HCT116 (cell line): ENCODE measurements around the gene ACSF2. TPM values are rescaled to one million over a fixed set of nuclear protein-coding genes. Genes with fewer than 3 reads are reported as not detected.

ENCODE experiments used
- ATAC-seq: fragments of 200-7000 bp; cut with Tn5 transposase; 2 replicates; pipeline ENCODE4 v1.9.1; 2020; ENCODE audit warnings: mild to moderate bottlenecking, moderate library complexity
- BruUV-seq: library from RNA; stranded (reverse); fragments of 400-500 nt; replicated peaks from 2 replicates; lab custom pipeline; 2021; lab: Mats Ljungman, UMichigan
- CTCF ChIA-PET: fragments of 300-600 bp; sonication (Branson Sonifier 250); formaldehyde crosslinking; loops from one replicate; lab custom pipeline; 2021; ENCODE audit warnings: antibody characterized with exemption; lab: Charles Lee
- POLR2A ChIA-PET: fragments of 300-600, 350-600 bp; sonication (Branson Sonifier 250); formaldehyde crosslinking; loops from one replicate; lab custom pipeline; 2021; ENCODE audit warnings: antibody characterized with exemption; lab: Charles Lee
- RAD21 ChIA-PET, 2 experiments: fragments of 300-600 bp; sonication (Branson Sonifier 250); formaldehyde crosslinking; loops; one replicate each; lab custom pipeline; 2023; ENCODE audit warnings: low total read pairs in 2 of 2; ENCODE audit not compliant: uncharacterized antibody in 2 of 2, unreplicated experiment in 2 of 2, low non-redundant PET in 1 of 2; lab: Charles Lee
- DNase-seq: peaks from one replicate; pipeline ENCODE4 v3.0.0-alpha.2; 2010; ENCODE audit warnings: low read depth, low spot score
- H2AFZ ChIP-seq: fragments of 200-600 bp; shearing (Covaris generic), sonication (generic); 2 replicates; pipeline ENCODE4 v1.6.1; 2017; ENCODE audit warnings: low read depth, mixed run types, mixed read lengths, antibody characterized with exemption, low read length; ENCODE audit not compliant: poor library complexity, severe bottlenecking
- H3K27ac ChIP-seq: 2 replicates; pipeline ENCODE4 v1.5.1; 2012; ENCODE audit warnings: low read depth, low read length
- H3K27me3 ChIP-seq: fragments of 200-600 bp; sonication (generic); 2 replicates; pipeline ENCODE4 v1.6.1; 2016; ENCODE audit warnings: mixed run types, low read length, mixed read lengths; ENCODE audit not compliant: insufficient read depth
- H3K36me3 ChIP-seq, 2 experiments: fragments of 200-500 bp in 1 of 2; fragments of 200-600 bp in 1 of 2; sonication (Bioruptor generic) in 1 of 2; sonication (generic) in 1 of 2; 2 replicates each; pipeline versions ENCODE4 v1.5.1 to v1.6.1; 2014 to 2016; ENCODE audit warnings: low read length in 2 of 2, inconsistent platforms in 1 of 2, mixed read lengths in 1 of 2, mixed run types in 1 of 2; ENCODE audit not compliant: insufficient read depth in 2 of 2, control insufficient read depth in 1 of 2
- H3K4me1 ChIP-seq, 2 experiments: fragments of 200-600 bp in 1 of 2; sonication (generic) in 1 of 2; 2 replicates each; pipeline versions ENCODE4 v1.5.1 to v1.6.1; 2012 to 2017; ENCODE audit warnings: low read length in 2 of 2, inconsistent platforms in 1 of 2, mild to moderate bottlenecking in 1 of 2, mixed read lengths in 1 of 2, mixed run types in 1 of 2, moderate library complexity in 1 of 2; ENCODE audit not compliant: insufficient read depth in 2 of 2, control insufficient read depth in 1 of 2
- H3K4me2 ChIP-seq: fragments of 200-600 bp; sonication (generic); 2 replicates; pipeline ENCODE4 v1.6.1; 2017; ENCODE audit warnings: mixed run types, low read length, mixed read lengths
- H3K4me3 ChIP-seq, 2 experiments: fragments of 200-600 bp in 1 of 2; sonication (generic) in 1 of 2; replicated peaks in 1 of 2; 2 replicates each; pipeline ENCODE4 v1.5.1; 2011 to 2016; ENCODE audit warnings: low read length in 2 of 2, control low read depth in 1 of 2, low read depth in 1 of 2, mild to moderate bottlenecking in 1 of 2, mixed read lengths in 1 of 2, mixed run types in 1 of 2
- H3K79me2 ChIP-seq: fragments of 200-600 bp; sonication (generic); 2 replicates; pipeline ENCODE4 v1.6.1; 2017; ENCODE audit warnings: mild to moderate bottlenecking, mixed run types, low read length, moderate library complexity, mixed read lengths; ENCODE audit not compliant: insufficient read depth
- H3K9ac ChIP-seq: fragments of 200-600 bp; sonication (generic); 2 replicates; pipeline ENCODE4 v1.6.1; 2016; ENCODE audit warnings: low read length, mixed read lengths
- H3K9me2 ChIP-seq: fragments of 200-600 bp; sonication (generic), shearing (Covaris generic); 2 replicates; pipeline ENCODE4 v1.6.1; 2017; ENCODE audit warnings: mixed run types, mild to moderate bottlenecking, moderate library complexity; ENCODE audit not compliant: insufficient read depth
- H3K9me3 ChIP-seq, 2 experiments: fragments of 200-500 bp in 1 of 2; fragments of 200-600 bp in 1 of 2; sonication (Bioruptor generic) in 1 of 2; sonication (generic) in 1 of 2; 2 replicates each; pipeline ENCODE4 v1.6.1; 2014 to 2017; ENCODE audit warnings: low read length in 2 of 2, mixed read lengths in 2 of 2, inconsistent platforms in 1 of 2, low read depth in 1 of 2, mild to moderate bottlenecking in 1 of 2, mixed run types in 1 of 2, moderate library complexity in 1 of 2; ENCODE audit not compliant: control insufficient read depth in 1 of 2, insufficient read depth in 1 of 2
- H4K20me1 ChIP-seq: fragments of 200-600 bp; sonication (generic), shearing (Covaris generic); 2 replicates; pipeline ENCODE4 v1.6.1; 2017; ENCODE audit warnings: mixed run types, mild to moderate bottlenecking, moderate library complexity; ENCODE audit not compliant: insufficient read depth
- CBX3 ChIP-seq: IDR thresholded peaks from 2 replicates; pipeline ENCODE4 v1.6.1; 2012; ENCODE audit warnings: low read depth
- RAD21 ChIP-seq: IDR thresholded peaks from 2 replicates; pipeline ENCODE4 v1.6.1; 2012; ENCODE audit warnings: low read depth, mild to moderate bottlenecking
- TCF7L2 ChIP-seq: IDR thresholded peaks from 2 replicates; pipeline ENCODE4 v1.7.0; 2011; ENCODE audit warnings: borderline replicate concordance, inconsistent platforms; ENCODE audit not compliant: insufficient read depth, insufficient read length; ENCODE audit errors: extremely low read depth
- intact Hi-C: fragments of 100-400 bp; cut with micrococcal nuclease; formaldehyde crosslinking; loops from 2 replicates; pipeline ENCODE4 v1.10.0; 2022
- total RNA-seq: library from RNA; stranded (reverse); gene quantifications from one replicate; pipeline ENCODE4 v1.2.1, GENCODE V29; 2021; ENCODE audit not compliant: unreplicated experiment
- TF ChIP-seq, protein P1 (sequence below): IDR thresholded peaks from 2 replicates; pipeline ENCODE4 v1.6.1; 2012; ENCODE audit warnings: low read depth

Gene ACSF2
- total RNA-seq, 1 experiment from 2014 or later, result 52.4 TPM

DNA sequence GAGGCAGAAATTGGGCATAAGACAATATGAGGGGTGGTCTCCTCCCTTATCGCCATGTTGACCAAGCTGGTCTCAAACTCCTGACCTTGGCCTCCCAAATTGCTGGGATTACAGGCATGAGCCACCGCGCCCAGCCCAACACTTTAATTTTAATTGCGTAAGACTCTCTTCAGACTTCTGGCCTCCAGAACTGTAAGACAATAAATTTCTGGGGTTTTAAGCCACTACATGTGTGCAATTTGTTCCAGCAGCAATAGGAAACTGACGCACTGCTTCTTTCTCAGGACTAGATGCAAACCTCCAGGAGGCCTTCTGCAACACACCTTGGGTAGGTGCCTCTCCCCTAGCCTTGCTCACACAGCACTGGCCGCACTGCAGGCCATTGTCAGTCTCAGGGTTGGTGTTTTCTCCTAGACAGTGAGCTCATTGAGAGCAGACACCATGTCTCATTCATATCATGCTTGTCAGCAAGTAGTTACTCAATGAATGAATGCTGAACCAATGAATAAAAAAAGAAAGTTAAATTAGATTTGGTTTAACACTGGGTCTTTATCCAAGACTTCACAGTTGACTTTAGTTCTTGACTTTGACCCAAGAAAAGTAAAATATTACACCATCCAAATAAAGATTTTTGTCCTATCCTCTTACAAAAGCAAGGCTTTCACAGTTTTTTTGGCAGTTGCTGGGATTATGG lies 5.5 kb upstream of the ACSF2 start:
- DNase-seq (no peak), ATAC-seq (no peak)
- Histone ChIP-seq H3K9me3 (no peaks in the 10 kb centered on the region), H3K27ac (no peak overlapping the region), H3K79me2 (no peaks in the 10 kb centered on the region), H3K4me1 (peaks cover 26 to 29% of the 10 kb centered on the region in 2 experiments), H4K20me1 (no peaks in the 10 kb centered on the region), H3K4me2 (no peak overlapping the region), H2AFZ (no peak overlapping the region), H3K4me3 (no peak overlapping the region), H3K9me2 (no peaks in the 10 kb centered on the region), H3K27me3 (no peaks in the 10 kb centered on the region), H3K36me3 (no peaks in the 10 kb centered on the region), H3K9ac (no peak overlapping the region)
- TF ChIP-seq CBX3, result no peak
- TF ChIP-seq RAD21, result no peak
- TF ChIP-seq, protein P1, sequence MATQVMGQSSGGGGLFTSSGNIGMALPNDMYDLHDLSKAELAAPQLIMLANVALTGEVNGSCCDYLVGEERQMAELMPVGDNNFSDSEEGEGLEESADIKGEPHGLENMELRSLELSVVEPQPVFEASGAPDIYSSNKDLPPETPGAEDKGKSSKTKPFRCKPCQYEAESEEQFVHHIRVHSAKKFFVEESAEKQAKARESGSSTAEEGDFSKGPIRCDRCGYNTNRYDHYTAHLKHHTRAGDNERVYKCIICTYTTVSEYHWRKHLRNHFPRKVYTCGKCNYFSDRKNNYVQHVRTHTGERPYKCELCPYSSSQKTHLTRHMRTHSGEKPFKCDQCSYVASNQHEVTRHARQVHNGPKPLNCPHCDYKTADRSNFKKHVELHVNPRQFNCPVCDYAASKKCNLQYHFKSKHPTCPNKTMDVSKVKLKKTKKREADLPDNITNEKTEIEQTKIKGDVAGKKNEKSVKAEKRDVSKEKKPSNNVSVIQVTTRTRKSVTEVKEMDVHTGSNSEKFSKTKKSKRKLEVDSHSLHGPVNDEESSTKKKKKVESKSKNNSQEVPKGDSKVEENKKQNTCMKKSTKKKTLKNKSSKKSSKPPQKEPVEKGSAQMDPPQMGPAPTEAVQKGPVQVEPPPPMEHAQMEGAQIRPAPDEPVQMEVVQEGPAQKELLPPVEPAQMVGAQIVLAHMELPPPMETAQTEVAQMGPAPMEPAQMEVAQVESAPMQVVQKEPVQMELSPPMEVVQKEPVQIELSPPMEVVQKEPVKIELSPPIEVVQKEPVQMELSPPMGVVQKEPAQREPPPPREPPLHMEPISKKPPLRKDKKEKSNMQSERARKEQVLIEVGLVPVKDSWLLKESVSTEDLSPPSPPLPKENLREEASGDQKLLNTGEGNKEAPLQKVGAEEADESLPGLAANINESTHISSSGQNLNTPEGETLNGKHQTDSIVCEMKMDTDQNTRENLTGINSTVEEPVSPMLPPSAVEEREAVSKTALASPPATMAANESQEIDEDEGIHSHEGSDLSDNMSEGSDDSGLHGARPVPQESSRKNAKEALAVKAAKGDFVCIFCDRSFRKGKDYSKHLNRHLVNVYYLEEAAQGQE, result no peak
- TF ChIP-seq TCF7L2, result no peak
- CTCF ChIA-PET, result interaction anchor here (1.7 kb wide), 1 partner anchor 23 kb away, joined by 7 read pairs; the partner anchor contains the start of gene LRRC59
- intact Hi-C loops, result no loop called here
- RAD21 ChIA-PET, result no interaction called here
- POLR2A ChIA-PET, result interaction anchor here (1.3 kb wide), 1 partner anchor 23 kb away, joined by 3 read pairs; no protein-coding TSS in a partner anchor
- no TSS peak for BruUV-seq
